Type B pancreatic cell (in vitro differentiated cells): Measurements from ENCODE around the gene PKP1. TPM values are rescaled to one million over a fixed set of nuclear protein-coding genes. Genes with fewer than 3 reads are reported as not detected.

ENCODE experiments used
- DNase-seq: peaks from one replicate; pipeline ENCODE4 v3.0.0; 2021; ENCODE audit warnings: mixed read lengths; ENCODE audit not compliant: unreplicated experiment; ENCODE audit errors: extremely low spot score
- H3K27ac Mint-ChIP-seq: 2 replicates; pipeline ENCODE4 v1.8.0; 2021; ENCODE audit warnings: mild to moderate bottlenecking, mixed read lengths
- H3K27me3 Mint-ChIP-seq: 2 replicates; pipeline ENCODE4 v1.8.0; 2021; ENCODE audit warnings: mixed read lengths
- H3K36me3 Mint-ChIP-seq: 2 replicates; pipeline ENCODE4 v1.8.0; 2021; ENCODE audit warnings: mixed read lengths
- H3K4me1 Mint-ChIP-seq: one replicate; pipeline ENCODE4 v1.8.0; 2021; ENCODE audit warnings: mixed read lengths; ENCODE audit not compliant: unreplicated experiment
- H3K4me3 Mint-ChIP-seq: 2 replicates; pipeline ENCODE4 v1.8.0; 2021; ENCODE audit warnings: mild to moderate bottlenecking, mixed read lengths
- H3K9me3 Mint-ChIP-seq: 2 replicates; pipeline ENCODE4 v1.8.0; 2021; ENCODE audit warnings: mixed read lengths
- CTCF ChIP-seq: fragments of 200-600 bp; sonication (generic); conservative IDR thresholded peaks from 2 replicates; pipeline ENCODE4 v1.5.0; 2021; ENCODE audit warnings: antibody characterized with exemption, mild to moderate bottlenecking
- total RNA-seq: library from RNA; stranded (reverse); gene quantifications from 2 replicates; pipeline ENCODE4 v1.2.1, GENCODE V29; 2021; ENCODE audit warnings: low replicate concordance

The PKP1 gene
- total RNA-seq, 1 donor from 2014 or later, result 7.6 TPM

DNA sequence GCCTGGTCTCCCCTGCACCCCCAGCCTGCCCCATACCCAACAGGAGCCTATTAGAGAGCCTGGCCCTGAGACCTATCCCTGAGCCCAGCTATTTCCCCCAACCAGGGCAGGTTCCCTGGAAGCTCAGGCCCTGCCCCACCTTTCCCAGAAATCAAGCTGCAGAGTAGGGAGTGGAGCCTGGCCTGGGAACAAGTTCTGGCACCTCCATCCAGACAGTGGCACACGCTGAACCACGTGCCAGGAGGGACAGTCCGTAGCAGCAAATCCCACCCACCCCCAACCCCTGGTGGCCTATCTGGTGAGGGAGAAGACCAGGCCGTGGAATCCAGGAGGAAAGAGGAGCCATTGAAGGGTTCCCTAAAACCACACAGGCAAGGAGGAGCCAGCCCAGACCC is 71.6 kb downstream of the PKP1 start:
- H3K27me3 Mint-ChIP-seq, result peaks cover 12% of the 10 kb centered on the region
- H3K36me3 Mint-ChIP-seq, result no peaks in the 10 kb centered on the region
- peaks cover 12% of the 10 kb centered on the region for H3K4me1 Mint-ChIP-seq
- H3K4me3 Mint-ChIP-seq, result no peak overlapping the region
- no peaks in the 10 kb centered on the region for H3K9me3 Mint-ChIP-seq
- no peak for DNase-seq
- H3K27ac Mint-ChIP-seq, result no peak overlapping the region
- no peak for TF ChIP-seq CTCF

DNA sequence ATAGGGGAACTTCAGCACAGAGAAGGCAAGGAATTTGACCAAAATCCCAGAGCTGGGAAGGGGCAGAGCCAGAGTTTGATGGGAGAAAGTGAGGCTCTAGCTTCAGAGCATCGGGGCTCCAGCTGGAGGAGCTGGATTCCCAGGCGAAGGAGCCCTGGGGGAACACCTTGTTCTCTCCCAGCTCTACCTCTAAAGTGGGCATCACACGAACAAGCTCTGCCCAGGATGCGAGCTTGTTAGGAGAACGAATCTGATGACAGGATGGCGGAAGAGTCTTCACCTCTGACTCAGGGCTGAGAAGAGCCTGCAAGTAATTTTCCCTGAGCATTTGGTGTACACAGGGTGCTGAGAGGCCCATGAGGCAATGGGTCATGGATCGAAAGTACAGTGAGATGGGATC is 72.2 kb downstream of the PKP1 start:
- Mint-ChIP-seq H3K4me1 (peaks cover 12% of the 10 kb centered on the region), H3K4me3 (no peak overlapping the region), H3K27ac (no peak overlapping the region), H3K36me3 (no peaks in the 10 kb centered on the region), H3K9me3 (no peaks in the 10 kb centered on the region), H3K27me3 (peaks cover 12% of the 10 kb centered on the region)
- no peak for DNase-seq
- TF ChIP-seq CTCF, result no peak

- H3K4me1 Mint-ChIP-seq, result peaks cover 8% of the 10 kb centered on the region
- no peaks in the 10 kb centered on the region for H3K36me3 Mint-ChIP-seq
- no peaks in the 10 kb centered on the region for H3K9me3 Mint-ChIP-seq
- no peak overlapping the region for H3K27ac Mint-ChIP-seq
- no peak for TF ChIP-seq CTCF
- peaks cover 8% of the 10 kb centered on the region for H3K27me3 Mint-ChIP-seq
- no peak overlapping the region for H3K4me3 Mint-ChIP-seq
- DNase-seq, result no peak
Measured at GRCh38 chr1:201356236-201356635, 72.9 kb downstream of the PKP1 start.

GRCh38 chr1:201356701-201357100 is 73.4 kb downstream of the PKP1 start:
- TF ChIP-seq CTCF, result no peak
- no peak overlapping the region for H3K27ac Mint-ChIP-seq
- no peak for DNase-seq
- H3K36me3 Mint-ChIP-seq, result no peaks in the 10 kb centered on the region
- H3K4me1 Mint-ChIP-seq, result peaks cover 5% of the 10 kb centered on the region
- peaks cover 4% of the 10 kb centered on the region for H3K27me3 Mint-ChIP-seq
- H3K4me3 Mint-ChIP-seq, result no peak overlapping the region
- H3K9me3 Mint-ChIP-seq, result no peaks in the 10 kb centered on the region

- H3K9me3 Mint-ChIP-seq, result no peaks in the 10 kb centered on the region
- H3K36me3 Mint-ChIP-seq, result no peaks in the 10 kb centered on the region
- TF ChIP-seq CTCF, result no peak
- DNase-seq, result no peak
- peaks cover 3% of the 10 kb centered on the region for H3K27me3 Mint-ChIP-seq
- no peak overlapping the region for H3K27ac Mint-ChIP-seq
- no peak overlapping the region for H3K4me3 Mint-ChIP-seq
- peaks cover 5% of the 10 kb centered on the region for H3K4me1 Mint-ChIP-seq
Measured at GRCh38 chr1:201357211-201357610, 73.9 kb downstream of the PKP1 start.
